Stomach (tissue), 9 donors: ENCODE measurements around the gene SNX6. TPM values are rescaled to one million over a fixed set of nuclear protein-coding genes. Genes with fewer than 3 reads are reported as not detected.
A peak's percentile ranks its signal among the peaks of the same experiment; 100 is the strongest.
"Not testable (repeated sequence)": the region's sequence is repeated elsewhere in the genome, so short reads cannot be mapped to it uniquely, and the experiment has no call there.

ENCODE experiments used
- DNase-seq, 2 donors: peaks; one replicate each; pipeline versions ENCODE4 v3.0.0 to v3.0.0-alpha.2; 2013 to 2019
- H3K27ac ChIP-seq, 5 donors: fragments of 200-600 bp in 4 of 5; sonication (generic) in 4 of 5; one replicate each; pipeline ENCODE4 v1.5.1; 2013 to 2019; ENCODE audit warnings: mild to moderate bottlenecking in 1 of 5, moderate library complexity in 1 of 5
- H3K27me3 ChIP-seq, 3 donors: fragments of 200-600 bp; sonication (generic); one replicate each; pipeline ENCODE4 v1.5.1; 2017 to 2019; ENCODE audit warnings: mixed run types in 1 of 3
- H3K36me3 ChIP-seq, 4 donors: fragments of 200-600 bp; sonication (generic); 1 replicate in 3 of 4; 2 replicates in 1 of 4; pipeline ENCODE4 v1.5.1; 2016 to 2019
- H3K4me1 ChIP-seq, 4 donors: fragments of 200-600 bp; sonication (generic); one replicate each; pipeline ENCODE4 v1.5.1; 2016 to 2019
- H3K4me3 ChIP-seq, 4 donors: fragments of 200-600 bp; sonication (generic) in 3 of 4; one replicate each; pipeline ENCODE4 v1.5.1; 2016 to 2019; ENCODE audit warnings: mild to moderate bottlenecking in 1 of 4
- H3K9me3 ChIP-seq, 4 donors: fragments of 200-600 bp; sonication (generic); one replicate each; pipeline ENCODE4 v1.5.1; 2016 to 2019
- EP300 ChIP-seq: sonication (generic); formaldehyde crosslinking; IDR thresholded peaks from one replicate; pipeline ENCODE4 v1.6.1; 2017; ENCODE audit warnings: antibody characterized with exemption
- POLR2A ChIP-seq, 4 donors: fragments of 450-650 bp; IDR thresholded peaks; one replicate each; pipeline ENCODE4 v1.6.1; 2016; ENCODE audit warnings: antibody characterized with exemption in 4 of 4, control low read depth in 2 of 4, mild to moderate bottlenecking in 1 of 4, moderate library complexity in 1 of 4
- POLR2AphosphoS5 ChIP-seq, 3 donors: sonication (generic); formaldehyde crosslinking; IDR thresholded peaks; one replicate each; pipeline ENCODE4 v1.6.1; 2016; ENCODE audit warnings: antibody characterized with exemption in 3 of 3
- WGBS, 5 donors: extraction: QIAGEN DNeasy Blood & Tissue Kit in 3 of 5; methylation state at CpG; one replicate each; pipeline versions ENCODE4 v1.1.5 to v1.1.7; 2013 to 2018; 5-methylcytosine and 5-hydroxymethylcytosine counted together
- intact Hi-C: fragments of 100-400 bp; cut with DNase I; formaldehyde crosslinking; loops from one replicate; pipeline ENCODE4 v1.15.1; 2023; ENCODE audit warnings: low total_unique reads
- polyA plus RNA-seq, 3 donors: library from polyadenylated mRNA; stranded (reverse); fragments of 200-250 nt; gene quantifications; one replicate each; pipeline ENCODE4 v1.2.3, GENCODE V29; 2013
- total RNA-seq, 5 donors: library from RNA; depleted of rRNA; stranded (reverse); fragments of >200 nt; gene quantifications; one replicate each; pipeline versions ENCODE4 v1.1.0 to v1.2.3, GENCODE V29; 2014 to 2016
- TF ChIP-seq, protein P1 (sequence below), 7 experiments: fragments of 450-650 bp in 4 of 7; fragments of 200-600 bp in 3 of 7; sonication (generic) in 3 of 7; IDR thresholded peaks; one replicate each; pipeline ENCODE4 v1.5.1; 2016 to 2019; ENCODE audit warnings: antibody characterized with exemption in 7 of 7, control low read depth in 2 of 7, mild to moderate bottlenecking in 1 of 7
- donor health status: healthy with polysubstance abuse.
- donor health status: Bipolar disorder and iron deficiency.
- donor health status: healthy.

Gene SNX6
- total and polyA plus RNA-seq, 8 donors: 23.7 to 124 (median 45.2) TPM

- TF ChIP-seq, protein P1, sequence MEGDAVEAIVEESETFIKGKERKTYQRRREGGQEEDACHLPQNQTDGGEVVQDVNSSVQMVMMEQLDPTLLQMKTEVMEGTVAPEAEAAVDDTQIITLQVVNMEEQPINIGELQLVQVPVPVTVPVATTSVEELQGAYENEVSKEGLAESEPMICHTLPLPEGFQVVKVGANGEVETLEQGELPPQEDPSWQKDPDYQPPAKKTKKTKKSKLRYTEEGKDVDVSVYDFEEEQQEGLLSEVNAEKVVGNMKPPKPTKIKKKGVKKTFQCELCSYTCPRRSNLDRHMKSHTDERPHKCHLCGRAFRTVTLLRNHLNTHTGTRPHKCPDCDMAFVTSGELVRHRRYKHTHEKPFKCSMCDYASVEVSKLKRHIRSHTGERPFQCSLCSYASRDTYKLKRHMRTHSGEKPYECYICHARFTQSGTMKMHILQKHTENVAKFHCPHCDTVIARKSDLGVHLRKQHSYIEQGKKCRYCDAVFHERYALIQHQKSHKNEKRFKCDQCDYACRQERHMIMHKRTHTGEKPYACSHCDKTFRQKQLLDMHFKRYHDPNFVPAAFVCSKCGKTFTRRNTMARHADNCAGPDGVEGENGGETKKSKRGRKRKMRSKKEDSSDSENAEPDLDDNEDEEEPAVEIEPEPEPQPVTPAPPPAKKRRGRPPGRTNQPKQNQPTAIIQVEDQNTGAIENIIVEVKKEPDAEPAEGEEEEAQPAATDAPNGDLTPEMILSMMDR (IDR thresholded peaks at IDR 0.05): no peak
- TF ChIP-seq POLR2A (IDR thresholded peaks at IDR 0.05) (no peak), POLR2AphosphoS5 (IDR thresholded peaks at IDR 0.05) (no peak), EP300 (no peak)
- DNase-seq: peak in 1 of 2 donors; percentile 13
- Histone ChIP-seq H3K4me1 (no peaks in the 10 kb centered on the region), H3K9me3 (no peaks in the 10 kb centered on the region), H3K27me3 (no peaks in the 10 kb centered on the region), H3K36me3 (peaks cover 54 to 98% (median 96%) of the 10 kb centered on the region in 4 donors), H3K4me3 (no peak overlapping the region), H3K27ac (no peak overlapping the region)
- WGBS, 5 donors: 93 to 99% (median 98%) methylated on average over 5 of the region's 5 CpGs
- intact Hi-C loops: no loop called here
These were observed 49.6 kb downstream of the SNX6 start for GRCh38 chr14:34580381-34580780.

GRCh38 chr14:34571771-34572170, 58.2 kb downstream of the SNX6 start:
- H3K36me3 ChIP-seq: peaks cover 35 to 99% (median 98%) of the 10 kb centered on the region in 4 donors
- DNase-seq: no peak
- H3K27ac ChIP-seq: no peak overlapping the region
- WGBS, 5 donors: 81 to 91% (median 87%) methylated on average over 3 of the region's 3 CpGs
- no peaks in the 10 kb centered on the region for H3K9me3 ChIP-seq
- H3K4me1 ChIP-seq: no peaks in the 10 kb centered on the region
- H3K4me3 ChIP-seq: no peak overlapping the region
- H3K27me3 ChIP-seq: no peaks in the 10 kb centered on the region
- intact Hi-C loops: no loop called here
- TF ChIP-seq, protein P1 (IDR thresholded peaks at IDR 0.05): no peak
- no peak for TF ChIP-seq POLR2AphosphoS5 (IDR thresholded peaks at IDR 0.05)
- TF ChIP-seq POLR2A (IDR thresholded peaks at IDR 0.05): no peak
- no peak for TF ChIP-seq EP300

DNA sequence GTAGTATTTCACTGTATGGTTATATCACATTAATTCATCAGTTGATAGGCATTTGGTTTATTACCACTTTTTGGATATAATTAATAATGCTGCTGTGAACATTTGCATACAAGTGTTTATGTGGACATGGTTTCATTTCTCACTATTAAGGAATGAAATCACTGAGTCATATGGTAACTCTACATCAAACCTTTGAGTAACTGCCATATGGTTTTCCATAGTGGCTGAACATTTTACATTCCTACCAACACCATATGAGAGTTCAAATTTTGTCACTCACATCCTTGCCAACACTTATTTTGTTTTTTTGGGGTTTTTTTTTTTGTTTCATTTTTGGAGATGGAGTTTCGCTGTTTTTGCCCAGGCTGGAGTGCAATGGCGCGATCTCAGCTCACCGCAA, 60.2 kb downstream of the SNX6 start:
- no peak for DNase-seq
- TF ChIP-seq POLR2AphosphoS5 (IDR thresholded peaks at IDR 0.05): no peak
- TF ChIP-seq EP300: no peak
- TF ChIP-seq, protein P1 (IDR thresholded peaks at IDR 0.05): no peak
- no peak for TF ChIP-seq POLR2A (IDR thresholded peaks at IDR 0.05)
- H3K4me3 ChIP-seq: no peak overlapping the region
- 96 to 100% (median 98%) methylated on average over 4 of the region's 4 CpGs for WGBS, 5 donors
- no peaks in the 10 kb centered on the region for H3K4me1 ChIP-seq
- H3K9me3 ChIP-seq: no peaks in the 10 kb centered on the region
- intact Hi-C loops: no loop called here
- H3K36me3 ChIP-seq: peaks cover 42 to 100% (median 98%) of the 10 kb centered on the region in 4 donors
- H3K27ac ChIP-seq: no peak overlapping the region
- no peaks in the 10 kb centered on the region for H3K27me3 ChIP-seq

- Histone ChIP-seq H3K9me3 (no peaks in the 10 kb centered on the region), H3K4me1 (no peaks in the 10 kb centered on the region), H3K27me3 (no peaks in the 10 kb centered on the region), H3K36me3 (peaks cover 40 to 100% (median 98%) of the 10 kb centered on the region in 4 donors), H3K27ac (no peak overlapping the region), H3K4me3 (no peak overlapping the region)
- DNase-seq: no peak
- 88 to 96% (median 94%) methylated on average over 6 to 13 of the region's 13 CpGs for WGBS, 5 donors
- no peak for TF ChIP-seq POLR2AphosphoS5 (IDR thresholded peaks at IDR 0.05)
- intact Hi-C loops: no loop called here
These were observed 61.1 kb downstream of the SNX6 start for GRCh38 chr14:34568803-34569202.

DNA sequence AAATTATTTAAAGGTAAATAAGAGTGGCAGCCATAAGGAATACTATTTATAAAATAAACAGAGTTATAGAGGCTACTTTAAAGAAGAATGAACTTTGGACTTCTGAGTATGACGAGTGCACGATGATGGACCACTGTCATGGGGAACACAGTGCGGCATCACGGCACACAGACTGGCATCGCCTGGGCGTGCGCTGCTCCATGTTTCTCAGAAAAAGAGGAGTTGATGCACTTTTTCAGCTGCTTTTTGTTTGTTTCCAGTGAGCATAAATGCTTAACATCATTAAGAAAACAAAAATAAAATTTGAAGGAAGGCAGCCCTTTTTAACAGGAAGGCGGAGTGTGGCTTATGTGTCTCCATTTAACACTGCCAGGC, 67.2 kb downstream of the SNX6 start:
- Histone ChIP-seq H3K36me3 (peaks cover 25 to 57% (median 55%) of the 10 kb centered on the region in 4 donors), H3K27ac (no peak overlapping the region), H3K4me1 (no peaks in the 10 kb centered on the region), H3K9me3 (no peaks in the 10 kb centered on the region), H3K4me3 (no peak overlapping the region), H3K27me3 (no peaks in the 10 kb centered on the region)
- TF ChIP-seq, protein P1 (IDR thresholded peaks at IDR 0.05): no peak
- TF ChIP-seq EP300 (no peak), POLR2A (IDR thresholded peaks at IDR 0.05) (no peak), POLR2AphosphoS5 (IDR thresholded peaks at IDR 0.05) (no peak)
- intact Hi-C loops: no loop called here
- no peak for DNase-seq
- 72 to 89% (median 83%) methylated on average over 8 of the region's 8 CpGs for WGBS, 5 donors

GRCh38 chr14:34562037-34562775, 67.7 kb downstream of the SNX6 start:
- H3K4me3 ChIP-seq, intact Hi-C loops, DNase-seq, H3K27ac ChIP-seq, H3K27me3 ChIP-seq, H3K9me3 ChIP-seq, H3K4me1 ChIP-seq: not testable (repeated sequence)
- WGBS, 5 donors: 75 to 87% (median 82%) methylated on average over 6 to 7 of the region's 8 CpGs
- peaks cover 21 to 52% (median 50%) of the 10 kb centered on the region in 4 donors for H3K36me3 ChIP-seq

- H3K27me3 ChIP-seq, H3K4me3 ChIP-seq, DNase-seq, H3K36me3 ChIP-seq, intact Hi-C loops, H3K27ac ChIP-seq, H3K9me3 ChIP-seq: not testable (repeated sequence)
- no CpG with 5 or more reads among the region's 35 CpGs for WGBS, 5 donors
- H3K4me1 ChIP-seq: peaks cover 5 to 16% (median 12%) of the 10 kb centered on the region in 4 donors
These were observed 73.5 kb downstream of the SNX6 start for GRCh38 chr14:34556498-34556829.
